DOHH2 (cell line): ENCODE data around the gene C12orf56.

Experiments used
- H3F3A ChIP-seq: fragments of 200-600 bp; sonication (generic), shearing (Covaris generic); 2 replicates; pipeline ENCODE4 v1.6.0; 2016; ENCODE audit warnings: antibody characterized with exemption, mild to moderate bottlenecking; ENCODE audit not compliant: control insufficient read depth, insufficient read depth
- H3K27ac ChIP-seq: fragments of 200-600 bp; sonication (generic); 2 replicates; pipeline ENCODE4 v1.5.1; 2014; ENCODE audit warnings: low read depth, mild to moderate bottlenecking, low read length, moderate library complexity
- H3K27me3 ChIP-seq: fragments of 200-600 bp; sonication (generic); 2 replicates; pipeline ENCODE4 v1.6.1; 2014; ENCODE audit warnings: mild to moderate bottlenecking, low read length, mixed read lengths; ENCODE audit not compliant: control insufficient read depth
- H3K36me3 ChIP-seq: fragments of 200-600 bp; sonication (generic); 2 replicates; pipeline ENCODE4 v1.6.1; 2014; ENCODE audit warnings: mild to moderate bottlenecking, low read length, moderate library complexity, mixed read lengths; ENCODE audit not compliant: control insufficient read depth
- H3K4me1 ChIP-seq: fragments of 200-600 bp; sonication (generic); 2 replicates; pipeline ENCODE4 v1.6.1; 2014; ENCODE audit warnings: mild to moderate bottlenecking, low read length, mixed read lengths; ENCODE audit not compliant: control insufficient read depth
- H3K4me2 ChIP-seq: fragments of 200-600 bp; sonication (generic); 2 replicates; pipeline ENCODE4 v1.6.0; 2014; ENCODE audit warnings: mild to moderate bottlenecking, low read length, moderate library complexity
- H3K4me3 ChIP-seq: fragments of 200-600 bp; sonication (generic); 2 replicates; pipeline ENCODE4 v1.5.1; 2014; ENCODE audit warnings: mild to moderate bottlenecking, low read length, mixed read lengths
- H3K79me2 ChIP-seq: fragments of 200-600 bp; sonication (generic); 2 replicates; pipeline ENCODE4 v1.6.1; 2014; ENCODE audit warnings: mild to moderate bottlenecking, low read length, mixed read lengths; ENCODE audit not compliant: control insufficient read depth
- H3K9me2 ChIP-seq: fragments of 200-600 bp; sonication (generic); replicated peaks from 2 replicates; pipeline ENCODE4 v1.6.1; 2014; ENCODE audit warnings: mild to moderate bottlenecking, low read length, mixed read lengths; ENCODE audit not compliant: control insufficient read depth
- H3K9me3 ChIP-seq: fragments of 200-600 bp; sonication (generic); 2 replicates; pipeline ENCODE4 v1.6.1; 2014; ENCODE audit warnings: antibody characterized with exemption, low read length, mixed read lengths; ENCODE audit not compliant: control insufficient read depth, insufficient read depth
- H4K20me1 ChIP-seq: fragments of 200-600 bp; sonication (generic); 2 replicates; pipeline ENCODE4 v1.6.0; 2014; ENCODE audit warnings: low read depth, mild to moderate bottlenecking, antibody characterized with exemption, low read length, moderate library complexity; ENCODE audit not compliant: control insufficient read depth, insufficient read depth
- CTCF ChIP-seq: fragments of 200-600 bp; sonication (generic); IDR thresholded peaks from one replicate; pipeline ENCODE4 v1.5.1; 2014; ENCODE audit warnings: antibody characterized with exemption, mild to moderate bottlenecking, low read depth, low read length; ENCODE audit not compliant: poor library complexity, severe bottlenecking
- EZH2phosphoT487 ChIP-seq: fragments of 200-600 bp; sonication (generic); IDR thresholded peaks from 2 replicates; pipeline ENCODE4 v1.6.1; 2017; ENCODE audit warnings: borderline replicate concordance, mild to moderate bottlenecking, antibody characterized with exemption, low read length, moderate library complexity, mixed read lengths

Gene C12orf56

GRCh38 chr12:64390275-64390851 lies at the start of gene C12orf56:
Gene C12orf56, minus strand, starts transcription at chr12:64390758. Its CDS starts 193 bp downstream, at chr12:64390565.
- no peak within 1 kb of the TSS for H3K27ac ChIP-seq

GRCh38 chr12:64440100-64440499 lies 49.5 kb upstream of the C12orf56 start:
- no peaks in the 10 kb centered on the region for H3K9me3 ChIP-seq
- peaks cover 13% of the 10 kb centered on the region for H3K4me1 ChIP-seq
- H3K9me2 ChIP-seq: no peaks in the 10 kb centered on the region
- H3K27me3 ChIP-seq: no peaks in the 10 kb centered on the region
- H3K4me2 ChIP-seq: no peak overlapping the region
- no peaks in the 10 kb centered on the region for H4K20me1 ChIP-seq
- H3K79me2 ChIP-seq: peaks cover 3% of the 10 kb centered on the region; the same call in 1 of the 2 replicates
- no peak overlapping the region for H3K27ac ChIP-seq
- H3K4me3 ChIP-seq: no peak overlapping the region
- peaks cover 12% of the 10 kb centered on the region; the same call in 1 of the 2 replicates for H3F3A ChIP-seq
- H3K36me3 ChIP-seq: peaks cover 92% of the 10 kb centered on the region
- no peak for TF ChIP-seq CTCF
- no peak for TF ChIP-seq EZH2phosphoT487

More at GRCh38 chr12:64390275-64390851, at the start of gene C12orf56:
- Histone ChIP-seq H4K20me1 (no peaks in the 10 kb centered on the region), H3F3A (no peaks in the 10 kb centered on the region), H3K4me1 (no peaks in the 10 kb centered on the region), H3K9me2 (no peaks in the 10 kb centered on the region), H3K36me3 (no peaks in the 10 kb centered on the region), H3K9me3 (no peaks in the 10 kb centered on the region), H3K4me2 (no peak within 1 kb of the TSS), H3K27me3 (no peaks in the 10 kb centered on the region), H3K79me2 (no peaks in the 10 kb centered on the region), H3K4me3 (no peak within 1 kb of the TSS)
- TF ChIP-seq EZH2phosphoT487 (no peak), CTCF (no peak)

GRCh38 chr12:64433915-64434314 lies 43.4 kb upstream of the C12orf56 start:
- Histone ChIP-seq H3K79me2 (no peaks in the 10 kb centered on the region), H3K27ac (no peak overlapping the region), H3K27me3 (no peaks in the 10 kb centered on the region), H3K4me3 (no peak overlapping the region), H3K9me2 (no peaks in the 10 kb centered on the region), H3F3A (no peaks in the 10 kb centered on the region), H3K4me1 (no peaks in the 10 kb centered on the region), H3K36me3 (peaks cover 96% of the 10 kb centered on the region), H3K9me3 (no peaks in the 10 kb centered on the region), H3K4me2 (no peak overlapping the region), H4K20me1 (no peaks in the 10 kb centered on the region; the same call in 1 of the 2 replicates)
- TF ChIP-seq CTCF (no peak), EZH2phosphoT487 (no peak)
